ENCODE results near the gene PRR13.

DNA sequence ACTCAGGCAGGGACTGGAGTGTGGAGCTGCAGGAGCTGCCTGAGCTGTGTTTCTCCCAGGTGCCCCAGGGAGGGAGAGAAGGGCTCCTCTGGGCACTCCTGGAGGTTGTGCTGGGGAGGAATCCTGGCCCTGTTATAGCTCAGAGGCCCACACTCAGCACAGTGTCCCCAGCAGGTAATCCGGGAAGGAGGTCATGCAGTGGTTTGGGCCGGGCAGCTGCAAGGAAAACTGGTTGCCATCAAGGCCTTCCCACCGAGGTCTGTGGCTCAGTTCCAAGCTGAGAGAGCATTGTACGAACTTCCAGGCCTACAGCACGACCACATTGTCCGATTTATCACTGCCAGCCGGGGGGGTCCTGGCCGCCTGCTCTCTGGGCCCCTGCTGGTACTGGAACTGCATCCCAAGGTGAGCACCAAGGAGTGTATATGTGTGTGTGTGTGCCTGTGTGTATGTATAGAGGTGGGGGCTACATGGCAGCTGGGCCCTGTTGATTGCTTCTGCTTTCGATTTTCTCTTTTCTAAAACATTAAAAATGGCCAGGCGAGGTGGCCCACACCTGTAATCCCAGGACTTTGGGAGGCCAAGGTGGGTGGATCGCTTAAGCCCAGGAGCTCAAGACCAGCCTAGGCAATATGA, 15.9 kb upstream of the PRR13 start:
- no peak for TF ChIP-seq EZH2phosphoT487 (IDR thresholded peaks at IDR 0.05; ENCODE audit: borderline replicate concordance, low read length)
- TF ChIP-seq, protein P1, sequence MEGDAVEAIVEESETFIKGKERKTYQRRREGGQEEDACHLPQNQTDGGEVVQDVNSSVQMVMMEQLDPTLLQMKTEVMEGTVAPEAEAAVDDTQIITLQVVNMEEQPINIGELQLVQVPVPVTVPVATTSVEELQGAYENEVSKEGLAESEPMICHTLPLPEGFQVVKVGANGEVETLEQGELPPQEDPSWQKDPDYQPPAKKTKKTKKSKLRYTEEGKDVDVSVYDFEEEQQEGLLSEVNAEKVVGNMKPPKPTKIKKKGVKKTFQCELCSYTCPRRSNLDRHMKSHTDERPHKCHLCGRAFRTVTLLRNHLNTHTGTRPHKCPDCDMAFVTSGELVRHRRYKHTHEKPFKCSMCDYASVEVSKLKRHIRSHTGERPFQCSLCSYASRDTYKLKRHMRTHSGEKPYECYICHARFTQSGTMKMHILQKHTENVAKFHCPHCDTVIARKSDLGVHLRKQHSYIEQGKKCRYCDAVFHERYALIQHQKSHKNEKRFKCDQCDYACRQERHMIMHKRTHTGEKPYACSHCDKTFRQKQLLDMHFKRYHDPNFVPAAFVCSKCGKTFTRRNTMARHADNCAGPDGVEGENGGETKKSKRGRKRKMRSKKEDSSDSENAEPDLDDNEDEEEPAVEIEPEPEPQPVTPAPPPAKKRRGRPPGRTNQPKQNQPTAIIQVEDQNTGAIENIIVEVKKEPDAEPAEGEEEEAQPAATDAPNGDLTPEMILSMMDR (IDR thresholded peaks at IDR 0.05; ENCODE audit: low read depth, low read length, poor library complexity, severe bottlenecking) = no peak

Data from DOHH2 (cell line).